WTC11 (cell line): Measurements from ENCODE around the gene CDC23. TPM values are rescaled to one million over a fixed set of nuclear protein-coding genes. Genes with fewer than 3 reads are reported as not detected.

Experiments
- ATAC-seq: fragments of 200-7000 bp; cut with Tn5 transposase; 2 replicates; pipeline ENCODE4 v1.10.0; 2021; ENCODE audit warnings: mild to moderate bottlenecking, moderate library complexity
- CTCF ChIA-PET: fragments of 300-600 bp; sonication (Branson Sonifier 250); formaldehyde crosslinking; loops from one replicate; lab custom pipeline; 2021; ENCODE audit warnings: antibody characterized with exemption; lab: Charles Lee
- POLR2A ChIA-PET: fragments of 350-600 bp; sonication (Branson Sonifier 250); formaldehyde crosslinking; loops from one replicate; lab custom pipeline; 2021; ENCODE audit warnings: antibody characterized with exemption; lab: Charles Lee
- DNase-seq: peaks from one replicate; pipeline ENCODE4 v3.0.0; 2021; ENCODE audit warnings: low spot score
- H3K27ac Mint-ChIP-seq: 2 replicates; pipeline ENCODE4 v1.8.0; 2021; ENCODE audit warnings: mixed read lengths
- H3K27me3 Mint-ChIP-seq: 2 replicates; pipeline ENCODE4 v1.8.0; 2021; ENCODE audit warnings: low read depth, mild to moderate bottlenecking, moderate library complexity, mixed read lengths
- H3K36me3 Mint-ChIP-seq: 2 replicates; pipeline ENCODE4 v1.8.0; 2021; ENCODE audit warnings: mixed read lengths
- H3K4me1 Mint-ChIP-seq: 2 replicates; pipeline ENCODE4 v1.8.0; 2022; ENCODE audit warnings: mixed read lengths
- H3K4me3 Mint-ChIP-seq: 2 replicates; pipeline ENCODE4 v1.8.0; 2021; ENCODE audit warnings: mild to moderate bottlenecking, moderate library complexity, mixed read lengths
- H3K9me3 Mint-ChIP-seq: 2 replicates; pipeline ENCODE4 v1.8.0; 2021; ENCODE audit warnings: mixed read lengths
- ELF4 ChIP-seq: sonication (generic); formaldehyde crosslinking; IDR thresholded peaks from 2 replicates; pipeline ENCODE4 v1.8.1; 2022; ENCODE audit warnings: low read depth, mild to moderate bottlenecking, moderate library complexity, missing genetic modification reagents
- ETV6 ChIP-seq: sonication (generic); formaldehyde crosslinking; IDR thresholded peaks from 2 replicates; pipeline ENCODE4 v1.8.1; 2022; ENCODE audit warnings: mild to moderate bottlenecking, missing genetic modification reagents
- FOXP1 ChIP-seq: sonication (generic); formaldehyde crosslinking; IDR thresholded peaks from 2 replicates; pipeline ENCODE4 v1.8.0; 2022; ENCODE audit warnings: missing genetic modification reagents, mild to moderate bottlenecking, moderate library complexity, borderline replicate concordance
- NFE2L1 ChIP-seq: sonication (generic); formaldehyde crosslinking; IDR thresholded peaks from 2 replicates; pipeline ENCODE4 v1.8.1; 2023; ENCODE audit warnings: missing genetic modification reagents
- NR1H2 ChIP-seq: sonication (generic); formaldehyde crosslinking; IDR thresholded peaks from 2 replicates; pipeline ENCODE4 v1.9.0; 2021; ENCODE audit warnings: mild to moderate bottlenecking, moderate library complexity, missing genetic modification reagents
- OVOL2 ChIP-seq: fragments of 250-450 bp; sonication (Bioruptor Pico); IDR thresholded peaks from 2 replicates; pipeline ENCODE4 v1.9.0; 2021; ENCODE audit warnings: mild to moderate bottlenecking, borderline replicate concordance
- ZNF121 ChIP-seq: sonication (generic); formaldehyde crosslinking; IDR thresholded peaks from 2 replicates; pipeline ENCODE4 v1.8.0; 2023; ENCODE audit warnings: missing genetic modification reagents
- ZNF232 ChIP-seq: sonication (generic); formaldehyde crosslinking; IDR thresholded peaks from 2 replicates; pipeline ENCODE4 v1.8.0; 2022; ENCODE audit warnings: mild to moderate bottlenecking, missing genetic modification reagents
- ZNF317 ChIP-seq: sonication (generic); formaldehyde crosslinking; IDR thresholded peaks from 2 replicates; pipeline ENCODE4 v1.8.1; 2023; ENCODE audit warnings: low read depth, mild to moderate bottlenecking, moderate library complexity, missing genetic modification reagents, borderline replicate concordance
- ZNF396 ChIP-seq: fragments of 250-450 bp; sonication (Bioruptor Pico); IDR thresholded peaks from 2 replicates; pipeline ENCODE4 v1.8.0; 2021; ENCODE audit warnings: mild to moderate bottlenecking, moderate library complexity, borderline replicate concordance
- total RNA-seq: library from RNA; stranded (reverse); gene quantifications from 3 replicates; pipeline ENCODE4 v1.2.3, GENCODE V29; 2021
- TF ChIP-seq, protein P1 (sequence below): sonication (generic); formaldehyde crosslinking; IDR thresholded peaks from 2 replicates; pipeline ENCODE4 v1.8.0; 2022; ENCODE audit warnings: mild to moderate bottlenecking, missing genetic modification reagents
- TF ChIP-seq, protein P2 (sequence below): sonication (generic); formaldehyde crosslinking; IDR thresholded peaks from 2 replicates; pipeline ENCODE4 v1.8.0; 2023; ENCODE audit warnings: missing genetic modification reagents
- TF ChIP-seq, protein P3 (sequence below): fragments of 250-450 bp; sonication (Bioruptor Pico); IDR thresholded peaks from 2 replicates; pipeline ENCODE4 v1.9.0; 2021; ENCODE audit warnings: mild to moderate bottlenecking, borderline replicate concordance
- TF ChIP-seq, protein P4 (sequence below): sonication (generic); formaldehyde crosslinking; IDR thresholded peaks from 2 replicates; pipeline ENCODE4 v1.8.0; 2023; ENCODE audit warnings: mild to moderate bottlenecking, missing genetic modification reagents
- TF ChIP-seq, protein P5 (sequence below): sonication (generic); formaldehyde crosslinking; IDR thresholded peaks from 2 replicates; pipeline ENCODE4 v1.8.0; 2023; ENCODE audit warnings: missing genetic modification reagents, mild to moderate bottlenecking, borderline replicate concordance
- TF ChIP-seq, protein P6 (sequence below): fragments of 250-450 bp; sonication (Bioruptor Pico); conservative IDR thresholded peaks from 2 replicates; pipeline ENCODE4 v1.9.0; 2021; ENCODE audit warnings: mild to moderate bottlenecking
- TF ChIP-seq, protein P7 (sequence below): sonication (generic); formaldehyde crosslinking; IDR thresholded peaks from 2 replicates; pipeline ENCODE4 v1.8.1; 2023; ENCODE audit warnings: mild to moderate bottlenecking, missing genetic modification reagents, moderate library complexity

CDC23 gene
- total RNA-seq, 1 experiment from 2014 or later, result 43.8 TPM

DNA sequence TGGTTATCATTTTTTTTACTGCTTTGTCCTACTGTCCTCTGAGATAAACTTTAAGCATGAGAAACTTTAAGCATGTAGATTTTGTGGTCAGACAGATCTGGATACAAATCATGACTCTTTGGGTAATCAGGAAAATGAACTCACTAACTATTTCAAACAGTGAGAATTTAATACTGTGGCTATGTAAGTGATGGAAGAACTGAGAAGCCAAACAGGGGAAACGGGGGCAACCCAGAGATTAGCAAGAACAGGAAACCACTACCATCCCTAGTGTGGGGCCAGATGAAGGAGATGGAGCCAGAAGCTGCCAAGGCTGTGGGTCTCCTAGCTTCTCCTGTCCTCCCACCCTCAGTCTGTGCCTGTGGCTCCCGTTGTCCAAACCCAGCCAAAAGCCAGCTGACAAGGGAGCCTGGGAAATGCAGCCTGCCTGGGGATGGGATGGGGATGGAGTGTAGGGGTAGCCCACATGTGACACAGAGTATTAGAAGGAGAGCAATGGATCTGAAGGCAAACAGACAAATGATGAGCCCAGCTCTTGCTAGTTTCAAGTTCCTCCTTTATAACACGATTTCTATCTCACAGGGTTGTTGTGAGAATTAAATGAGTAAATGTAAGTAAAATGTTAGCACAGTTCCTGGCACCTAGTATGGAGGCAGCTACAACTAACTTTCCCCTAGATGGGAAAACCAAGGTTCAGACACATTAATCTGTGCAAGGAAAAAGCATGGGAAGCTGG lies 27.7 kb upstream of the CDC23 start:
- CTCF ChIA-PET, result interaction anchor here (1.6 to 3.1 kb wide), 2 partner anchors 18 to 112 kb away, joined by 3 to 18 read pairs; partner anchors contain the start of gene KDM3B

DNA sequence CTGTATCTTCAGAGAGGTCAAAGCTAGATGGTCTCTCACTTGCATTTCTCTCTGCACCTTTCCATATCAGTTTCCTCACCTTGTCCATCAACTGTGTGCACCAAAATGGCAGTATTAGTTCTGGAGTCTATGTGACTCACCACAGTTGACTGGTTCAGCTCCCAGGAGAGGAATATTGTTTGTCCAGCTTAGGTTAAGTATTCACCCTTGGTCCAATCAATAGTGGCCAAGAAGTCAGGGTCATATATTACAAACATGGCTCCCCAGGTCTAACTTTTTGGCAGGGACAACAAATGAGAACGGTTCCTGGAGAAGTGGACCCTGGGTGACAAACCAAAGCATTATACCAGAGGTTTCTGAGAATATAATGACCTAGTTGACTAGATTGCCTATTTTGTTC lies 24.9 kb upstream of the CDC23 start:
- H3K27ac Mint-ChIP-seq, result no peak overlapping the region
- H3K36me3 Mint-ChIP-seq, result no peaks in the 10 kb centered on the region
- peaks cover 44% of the 10 kb centered on the region for H3K27me3 Mint-ChIP-seq
- POLR2A ChIA-PET, result no interaction called here
- H3K4me1 Mint-ChIP-seq, result no peaks in the 10 kb centered on the region
- H3K9me3 Mint-ChIP-seq, result no peaks in the 10 kb centered on the region
- TF ChIP-seq, protein P1, sequence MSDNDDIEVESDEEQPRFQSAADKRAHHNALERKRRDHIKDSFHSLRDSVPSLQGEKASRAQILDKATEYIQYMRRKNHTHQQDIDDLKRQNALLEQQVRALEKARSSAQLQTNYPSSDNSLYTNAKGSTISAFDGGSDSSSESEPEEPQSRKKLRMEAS (CRISPR knock-in tag), result no peak
- TF ChIP-seq NR1H2 (CRISPR knock-in tag) (no peak), ETV6 (CRISPR knock-in tag) (no peak), ELF4 (CRISPR knock-in tag) (no peak), ZNF121 (CRISPR knock-in tag) (no peak), NFE2L1 (CRISPR knock-in tag) (no peak), FOXP1 (CRISPR knock-in tag) (no peak)
- TF ChIP-seq, protein P2, sequence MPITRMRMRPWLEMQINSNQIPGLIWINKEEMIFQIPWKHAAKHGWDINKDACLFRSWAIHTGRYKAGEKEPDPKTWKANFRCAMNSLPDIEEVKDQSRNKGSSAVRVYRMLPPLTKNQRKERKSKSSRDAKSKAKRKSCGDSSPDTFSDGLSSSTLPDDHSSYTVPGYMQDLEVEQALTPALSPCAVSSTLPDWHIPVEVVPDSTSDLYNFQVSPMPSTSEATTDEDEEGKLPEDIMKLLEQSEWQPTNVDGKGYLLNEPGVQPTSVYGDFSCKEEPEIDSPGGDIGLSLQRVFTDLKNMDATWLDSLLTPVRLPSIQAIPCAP, result no peak
- TF ChIP-seq, protein P3, sequence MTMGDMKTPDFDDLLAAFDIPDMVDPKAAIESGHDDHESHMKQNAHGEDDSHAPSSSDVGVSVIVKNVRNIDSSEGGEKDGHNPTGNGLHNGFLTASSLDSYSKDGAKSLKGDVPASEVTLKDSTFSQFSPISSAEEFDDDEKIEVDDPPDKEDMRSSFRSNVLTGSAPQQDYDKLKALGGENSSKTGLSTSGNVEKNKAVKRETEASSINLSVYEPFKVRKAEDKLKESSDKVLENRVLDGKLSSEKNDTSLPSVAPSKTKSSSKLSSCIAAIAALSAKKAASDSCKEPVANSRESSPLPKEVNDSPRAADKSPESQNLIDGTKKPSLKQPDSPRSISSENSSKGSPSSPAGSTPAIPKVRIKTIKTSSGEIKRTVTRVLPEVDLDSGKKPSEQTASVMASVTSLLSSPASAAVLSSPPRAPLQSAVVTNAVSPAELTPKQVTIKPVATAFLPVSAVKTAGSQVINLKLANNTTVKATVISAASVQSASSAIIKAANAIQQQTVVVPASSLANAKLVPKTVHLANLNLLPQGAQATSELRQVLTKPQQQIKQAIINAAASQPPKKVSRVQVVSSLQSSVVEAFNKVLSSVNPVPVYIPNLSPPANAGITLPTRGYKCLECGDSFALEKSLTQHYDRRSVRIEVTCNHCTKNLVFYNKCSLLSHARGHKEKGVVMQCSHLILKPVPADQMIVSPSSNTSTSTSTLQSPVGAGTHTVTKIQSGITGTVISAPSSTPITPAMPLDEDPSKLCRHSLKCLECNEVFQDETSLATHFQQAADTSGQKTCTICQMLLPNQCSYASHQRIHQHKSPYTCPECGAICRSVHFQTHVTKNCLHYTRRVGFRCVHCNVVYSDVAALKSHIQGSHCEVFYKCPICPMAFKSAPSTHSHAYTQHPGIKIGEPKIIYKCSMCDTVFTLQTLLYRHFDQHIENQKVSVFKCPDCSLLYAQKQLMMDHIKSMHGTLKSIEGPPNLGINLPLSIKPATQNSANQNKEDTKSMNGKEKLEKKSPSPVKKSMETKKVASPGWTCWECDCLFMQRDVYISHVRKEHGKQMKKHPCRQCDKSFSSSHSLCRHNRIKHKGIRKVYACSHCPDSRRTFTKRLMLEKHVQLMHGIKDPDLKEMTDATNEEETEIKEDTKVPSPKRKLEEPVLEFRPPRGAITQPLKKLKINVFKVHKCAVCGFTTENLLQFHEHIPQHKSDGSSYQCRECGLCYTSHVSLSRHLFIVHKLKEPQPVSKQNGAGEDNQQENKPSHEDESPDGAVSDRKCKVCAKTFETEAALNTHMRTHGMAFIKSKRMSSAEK (CRISPR knock-in tag), result no peak
- TF ChIP-seq, protein P4, sequence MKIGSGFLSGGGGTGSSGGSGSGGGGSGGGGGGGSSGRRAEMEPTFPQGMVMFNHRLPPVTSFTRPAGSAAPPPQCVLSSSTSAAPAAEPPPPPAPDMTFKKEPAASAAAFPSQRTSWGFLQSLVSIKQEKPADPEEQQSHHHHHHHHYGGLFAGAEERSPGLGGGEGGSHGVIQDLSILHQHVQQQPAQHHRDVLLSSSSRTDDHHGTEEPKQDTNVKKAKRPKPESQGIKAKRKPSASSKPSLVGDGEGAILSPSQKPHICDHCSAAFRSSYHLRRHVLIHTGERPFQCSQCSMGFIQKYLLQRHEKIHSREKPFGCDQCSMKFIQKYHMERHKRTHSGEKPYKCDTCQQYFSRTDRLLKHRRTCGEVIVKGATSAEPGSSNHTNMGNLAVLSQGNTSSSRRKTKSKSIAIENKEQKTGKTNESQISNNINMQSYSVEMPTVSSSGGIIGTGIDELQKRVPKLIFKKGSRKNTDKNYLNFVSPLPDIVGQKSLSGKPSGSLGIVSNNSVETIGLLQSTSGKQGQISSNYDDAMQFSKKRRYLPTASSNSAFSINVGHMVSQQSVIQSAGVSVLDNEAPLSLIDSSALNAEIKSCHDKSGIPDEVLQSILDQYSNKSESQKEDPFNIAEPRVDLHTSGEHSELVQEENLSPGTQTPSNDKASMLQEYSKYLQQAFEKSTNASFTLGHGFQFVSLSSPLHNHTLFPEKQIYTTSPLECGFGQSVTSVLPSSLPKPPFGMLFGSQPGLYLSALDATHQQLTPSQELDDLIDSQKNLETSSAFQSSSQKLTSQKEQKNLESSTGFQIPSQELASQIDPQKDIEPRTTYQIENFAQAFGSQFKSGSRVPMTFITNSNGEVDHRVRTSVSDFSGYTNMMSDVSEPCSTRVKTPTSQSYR (CRISPR knock-in tag), result no peak
- TF ChIP-seq, protein P5, sequence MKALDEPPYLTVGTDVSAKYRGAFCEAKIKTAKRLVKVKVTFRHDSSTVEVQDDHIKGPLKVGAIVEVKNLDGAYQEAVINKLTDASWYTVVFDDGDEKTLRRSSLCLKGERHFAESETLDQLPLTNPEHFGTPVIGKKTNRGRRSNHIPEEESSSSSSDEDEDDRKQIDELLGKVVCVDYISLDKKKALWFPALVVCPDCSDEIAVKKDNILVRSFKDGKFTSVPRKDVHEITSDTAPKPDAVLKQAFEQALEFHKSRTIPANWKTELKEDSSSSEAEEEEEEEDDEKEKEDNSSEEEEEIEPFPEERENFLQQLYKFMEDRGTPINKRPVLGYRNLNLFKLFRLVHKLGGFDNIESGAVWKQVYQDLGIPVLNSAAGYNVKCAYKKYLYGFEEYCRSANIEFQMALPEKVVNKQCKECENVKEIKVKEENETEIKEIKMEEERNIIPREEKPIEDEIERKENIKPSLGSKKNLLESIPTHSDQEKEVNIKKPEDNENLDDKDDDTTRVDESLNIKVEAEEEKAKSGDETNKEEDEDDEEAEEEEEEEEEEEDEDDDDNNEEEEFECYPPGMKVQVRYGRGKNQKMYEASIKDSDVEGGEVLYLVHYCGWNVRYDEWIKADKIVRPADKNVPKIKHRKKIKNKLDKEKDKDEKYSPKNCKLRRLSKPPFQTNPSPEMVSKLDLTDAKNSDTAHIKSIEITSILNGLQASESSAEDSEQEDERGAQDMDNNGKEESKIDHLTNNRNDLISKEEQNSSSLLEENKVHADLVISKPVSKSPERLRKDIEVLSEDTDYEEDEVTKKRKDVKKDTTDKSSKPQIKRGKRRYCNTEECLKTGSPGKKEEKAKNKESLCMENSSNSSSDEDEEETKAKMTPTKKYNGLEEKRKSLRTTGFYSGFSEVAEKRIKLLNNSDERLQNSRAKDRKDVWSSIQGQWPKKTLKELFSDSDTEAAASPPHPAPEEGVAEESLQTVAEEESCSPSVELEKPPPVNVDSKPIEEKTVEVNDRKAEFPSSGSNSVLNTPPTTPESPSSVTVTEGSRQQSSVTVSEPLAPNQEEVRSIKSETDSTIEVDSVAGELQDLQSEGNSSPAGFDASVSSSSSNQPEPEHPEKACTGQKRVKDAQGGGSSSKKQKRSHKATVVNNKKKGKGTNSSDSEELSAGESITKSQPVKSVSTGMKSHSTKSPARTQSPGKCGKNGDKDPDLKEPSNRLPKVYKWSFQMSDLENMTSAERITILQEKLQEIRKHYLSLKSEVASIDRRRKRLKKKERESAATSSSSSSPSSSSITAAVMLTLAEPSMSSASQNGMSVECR (CRISPR knock-in tag), result no peak
- TF ChIP-seq, protein P6, sequence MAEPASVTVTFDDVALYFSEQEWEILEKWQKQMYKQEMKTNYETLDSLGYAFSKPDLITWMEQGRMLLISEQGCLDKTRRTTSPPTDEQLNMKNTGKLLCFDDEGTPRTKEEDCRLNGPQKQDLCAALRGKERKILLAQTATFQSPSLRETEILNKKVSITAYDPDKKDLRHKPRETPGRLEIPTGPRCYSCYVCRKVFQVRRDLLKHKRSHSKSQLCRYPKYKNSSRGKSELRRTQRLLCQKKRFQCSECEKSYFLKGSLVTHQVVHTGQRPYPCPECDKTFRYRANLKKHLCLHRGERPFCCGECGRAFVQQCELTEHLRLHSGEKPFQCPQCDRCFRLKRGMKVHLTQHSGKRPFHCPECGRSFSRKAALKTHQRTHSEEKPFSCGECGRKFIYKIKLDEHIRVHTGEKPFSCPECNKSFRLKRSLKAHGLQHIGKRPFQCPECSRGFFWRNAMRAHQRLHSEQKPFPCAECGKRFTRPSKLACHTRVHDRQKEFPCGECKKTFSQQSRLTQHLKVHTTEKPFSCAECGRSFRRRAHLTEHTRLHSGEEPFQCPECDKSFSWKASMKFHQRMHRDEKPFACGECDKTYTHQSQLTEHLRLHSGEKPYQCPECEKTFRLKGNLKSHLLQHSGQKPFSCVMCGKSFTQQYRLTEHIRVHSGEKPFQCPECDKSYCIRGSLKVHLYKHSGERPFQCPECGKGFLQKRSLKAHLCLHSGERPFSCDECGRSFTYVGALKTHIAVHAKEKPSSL (CRISPR knock-in tag), result no peak
- TF ChIP-seq, protein P7, sequence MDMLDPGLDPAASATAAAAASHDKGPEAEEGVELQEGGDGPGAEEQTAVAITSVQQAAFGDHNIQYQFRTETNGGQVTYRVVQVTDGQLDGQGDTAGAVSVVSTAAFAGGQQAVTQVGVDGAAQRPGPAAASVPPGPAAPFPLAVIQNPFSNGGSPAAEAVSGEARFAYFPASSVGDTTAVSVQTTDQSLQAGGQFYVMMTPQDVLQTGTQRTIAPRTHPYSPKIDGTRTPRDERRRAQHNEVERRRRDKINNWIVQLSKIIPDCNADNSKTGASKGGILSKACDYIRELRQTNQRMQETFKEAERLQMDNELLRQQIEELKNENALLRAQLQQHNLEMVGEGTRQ, result no peak
- TF ChIP-seq, all 79 proteins: peak for 0
- CTCF ChIA-PET, result no interaction called here
- no peak overlapping the region for H3K4me3 Mint-ChIP-seq
- no peak for ATAC-seq
- DNase-seq, result no peak

More for the DNA sequence above, 27.7 kb upstream of the CDC23 start:
- peak overlapping the region; percentile 64 for H3K4me3 Mint-ChIP-seq
- H3K4me1 Mint-ChIP-seq, result peaks cover 9% of the 10 kb centered on the region
- POLR2A ChIA-PET, result interaction anchor here (0.6 to 1.7 kb wide), 3 partner anchors 9 to 371 kb away, joined by 3 to 6 read pairs (median 3); partner anchors contain the start of gene CDC25C
- TF ChIP-seq ZNF317 (CRISPR knock-in tag) (peak; percentile 63; the same call in 1 of the 2 replicates), OVOL2 (no peak), ZNF396 (no peak), ZNF232 (CRISPR knock-in tag) (no peak)
- H3K9me3 Mint-ChIP-seq, result no peaks in the 10 kb centered on the region
- DNase-seq (no peak), ATAC-seq (no peak)
- H3K27ac Mint-ChIP-seq, result no peak overlapping the region
- H3K36me3 Mint-ChIP-seq, result no peaks in the 10 kb centered on the region
- H3K27me3 Mint-ChIP-seq, result peaks cover 57% of the 10 kb centered on the region
